Mesodermal cell (in vitro differentiated cells): ENCODE measurements around the gene ZNF575.

ENCODE experiments used
- H3K27ac ChIP-seq: 2 replicates; pipeline ENCODE4 v1.7.0; 2013; ENCODE audit warnings: mild to moderate bottlenecking, low read depth, low read length, moderate library complexity; ENCODE audit not compliant: severe bottlenecking
- H3K36me3 ChIP-seq: 2 replicates; pipeline ENCODE4 v1.7.1; 2013; ENCODE audit warnings: mild to moderate bottlenecking, low read length, moderate library complexity; ENCODE audit not compliant: control insufficient read depth, insufficient read depth
- H3K4me1 ChIP-seq: one replicate; pipeline ENCODE4 v1.7.1; 2013; ENCODE audit warnings: mild to moderate bottlenecking, low read length; ENCODE audit not compliant: insufficient read depth, control insufficient read depth, poor library complexity, severe bottlenecking
- H3K4me3 ChIP-seq: 2 replicates; pipeline ENCODE4 v1.7.0; 2013; ENCODE audit warnings: low read length, control low read depth, mild to moderate bottlenecking; ENCODE audit not compliant: insufficient read depth, poor library complexity, severe bottlenecking; ENCODE audit errors: extremely low read depth
- H3K9me3 ChIP-seq: 2 replicates; pipeline ENCODE4 v1.7.1; 2013; ENCODE audit warnings: mild to moderate bottlenecking, low read length, moderate library complexity; ENCODE audit not compliant: control insufficient read depth
- WGBS, 2 experiments: methylation state at CpG; one replicate each; pipeline ENCODE4 v1.1.5; 2013; ENCODE audit warnings: missing lambda C conversion rate in 2 of 2; ENCODE audit not compliant: insufficient coverage in 2 of 2; 5-methylcytosine and 5-hydroxymethylcytosine counted together

The ZNF575 gene

DNA sequence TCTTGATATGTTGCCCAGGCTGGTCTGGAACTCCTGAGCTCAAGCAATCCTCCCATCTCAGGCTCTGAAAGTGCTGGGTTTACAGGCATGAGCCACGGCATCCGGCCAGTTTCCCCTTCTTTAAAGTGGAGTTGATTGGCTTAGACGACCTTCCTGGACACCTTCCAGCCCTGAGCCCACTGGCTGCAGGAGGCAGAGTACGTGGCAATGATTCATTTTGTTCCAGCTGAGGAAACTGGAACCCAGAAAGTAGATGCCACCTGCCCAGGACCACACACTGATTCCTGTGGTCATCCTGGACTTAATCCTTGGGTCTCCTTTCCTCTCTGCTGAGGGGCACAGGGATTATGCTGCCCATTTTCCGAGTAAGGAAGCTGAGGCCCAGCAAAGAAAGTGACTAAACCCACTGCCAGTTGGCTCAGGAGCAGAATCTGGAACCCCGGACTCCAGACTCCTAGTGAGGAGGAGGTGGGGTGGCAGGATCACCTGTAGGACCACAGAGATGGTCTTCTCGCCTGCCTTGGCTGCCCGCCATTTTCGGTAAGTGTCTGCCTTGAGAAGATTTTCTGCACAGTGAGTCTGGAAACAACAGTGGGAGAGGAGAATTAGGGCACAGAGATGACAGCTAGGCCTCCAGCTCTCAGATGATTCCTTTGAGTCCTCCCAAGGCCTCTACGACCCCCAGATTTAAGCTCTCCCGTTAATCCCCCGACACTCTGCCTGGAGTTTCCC, 41.6 kb downstream of the ZNF575 start:
- peaks cover 7% of the 10 kb centered on the region for H3K4me1 ChIP-seq
- H3K9me3 ChIP-seq: no peaks in the 10 kb centered on the region
- peak overlapping the region; percentile 90 for H3K4me3 ChIP-seq
- peak overlapping the region; percentile 77 for H3K27ac ChIP-seq
- peaks cover 9% of the 10 kb centered on the region for H3K36me3 ChIP-seq
- WGBS, 2 experiments: 65 to 66% methylated on average over 10 to 12 of the region's 12 CpGs

DNA sequence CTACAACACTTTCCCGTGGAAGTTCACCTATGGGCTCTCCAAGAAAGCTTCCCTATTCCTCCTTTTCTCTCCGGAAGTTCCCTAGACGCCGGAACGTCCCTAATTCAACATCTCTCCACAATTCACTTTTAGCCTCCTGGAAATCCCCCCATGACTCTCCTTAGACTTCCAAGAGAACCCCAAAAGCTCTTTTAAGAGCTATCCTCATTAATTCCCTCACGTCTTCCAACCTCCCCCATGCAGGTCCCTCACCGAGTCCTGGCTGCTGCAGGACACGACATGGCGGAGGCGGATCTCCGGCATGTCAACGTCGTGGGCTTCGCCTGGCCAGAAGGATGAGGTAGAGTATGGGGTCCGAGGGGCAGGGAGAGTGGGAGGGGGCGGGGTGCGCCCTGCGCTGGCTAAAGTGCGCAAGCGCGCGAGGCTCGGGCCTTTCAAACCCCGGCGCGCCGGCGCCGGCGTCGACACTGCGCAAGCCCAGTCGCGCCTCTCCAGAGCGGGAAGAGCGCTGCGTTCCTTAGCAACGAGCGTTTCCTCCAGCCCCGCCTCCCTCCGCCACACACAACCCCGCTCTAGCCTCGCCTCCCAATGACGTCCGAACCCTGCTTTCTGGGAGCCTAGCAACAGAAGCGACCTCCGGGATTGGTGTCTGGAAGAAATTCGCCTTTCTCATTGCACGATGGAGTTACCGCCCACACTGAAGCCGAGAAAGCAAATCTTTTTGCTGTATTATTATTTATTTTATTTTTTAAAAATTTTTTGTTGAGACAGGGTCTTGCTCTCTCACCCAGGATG, 42.4 kb downstream of the ZNF575 start, which contains the start of the genes PINLYP and XRCC1:
TSS of gene PINLYP (plus strand) at position 646 of the 795 bp plus-strand sequence. CDS start 1,391 bp downstream, outside the sequence.
TSS of gene XRCC1 (minus strand) at position 372 of the 795 bp plus-strand sequence. CDS start at position 303, 69 bp downstream.
- H3K4me3 ChIP-seq: peak within 1 kb of the TSS; percentile 90
- 1% methylated on average over 34 to 36 of the region's 51 CpGs for WGBS, 2 experiments
- H3K27ac ChIP-seq: peak within 1 kb of the TSS; percentile 77
- peaks cover 9% of the 10 kb centered on the region for H3K36me3 ChIP-seq
- H3K4me1 ChIP-seq: peaks cover 7% of the 10 kb centered on the region
- no peaks in the 10 kb centered on the region for H3K9me3 ChIP-seq

DNA sequence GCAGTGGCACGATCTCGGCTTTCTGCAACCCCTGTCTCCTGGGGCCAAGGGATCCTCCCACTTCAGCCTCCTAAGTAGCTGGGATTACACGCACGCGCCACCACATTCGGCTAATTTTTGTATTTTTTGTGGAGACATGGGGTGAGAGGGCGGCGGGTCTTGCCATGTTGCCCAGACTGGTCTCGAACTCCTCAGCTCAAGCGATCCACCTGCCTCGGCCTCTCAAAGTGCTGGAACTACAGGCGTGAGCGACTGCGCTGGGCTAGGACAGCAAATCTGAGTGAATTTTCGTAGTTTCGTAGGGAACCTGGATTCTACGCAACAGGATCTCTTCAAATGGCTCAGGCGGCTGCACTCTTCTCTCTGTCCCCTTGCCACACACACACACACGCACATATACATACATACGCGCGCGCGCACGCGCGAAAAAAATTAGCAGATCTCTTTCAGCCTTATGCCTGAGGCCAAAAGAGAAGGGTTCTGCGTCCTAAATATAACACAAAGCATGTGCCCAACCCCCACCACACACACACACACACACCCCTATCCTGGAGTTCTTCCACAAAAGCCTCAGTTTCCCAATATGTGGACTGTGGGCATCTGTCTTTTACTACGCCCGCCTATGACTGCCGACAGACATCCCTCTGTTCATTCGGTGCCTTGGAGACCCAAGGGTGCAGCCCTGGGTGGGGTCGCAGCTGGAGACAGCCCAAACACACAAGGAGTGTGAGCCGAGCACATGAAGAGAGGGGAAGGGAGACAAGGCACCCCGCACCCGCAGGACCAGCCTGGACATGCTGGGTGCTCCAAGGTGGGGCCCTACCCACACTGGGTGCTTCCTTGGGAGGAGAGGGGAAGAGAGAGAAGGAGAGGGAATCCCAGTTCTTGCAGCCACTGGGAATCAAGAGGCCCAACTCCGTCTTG, 43.2 kb downstream of the ZNF575 start:
- Histone ChIP-seq H3K4me3 (peak overlapping the region; percentile 90), H3K4me1 (peaks cover 7% of the 10 kb centered on the region), H3K9me3 (no peaks in the 10 kb centered on the region), H3K36me3 (peaks cover 6% of the 10 kb centered on the region), H3K27ac (peak overlapping the region; percentile 75)
- 90% methylated on average over 27 to 32 of the region's 37 CpGs for WGBS, 2 experiments

DNA sequence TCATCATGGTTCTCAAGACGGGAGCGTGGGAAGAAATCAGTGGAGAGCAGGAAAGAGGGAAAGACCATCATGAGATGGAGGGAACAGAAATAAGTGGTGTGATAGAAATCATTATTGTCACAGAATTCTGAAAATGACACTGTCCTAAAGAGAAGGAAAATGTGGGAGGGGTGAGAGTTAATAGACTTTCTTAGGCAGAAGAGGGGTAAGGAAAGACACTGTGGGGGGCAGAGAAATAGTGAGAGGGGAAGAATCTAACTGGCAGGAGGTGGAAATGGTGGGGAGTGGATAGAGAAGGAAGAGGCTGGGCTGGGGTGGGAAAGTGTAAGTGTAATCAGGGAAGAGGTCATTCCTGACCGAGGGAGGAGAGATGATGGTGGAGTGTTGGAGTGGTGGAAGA, 45.8 kb downstream of the ZNF575 start:
- 92 to 100% methylated on average over 3 of the region's 3 CpGs for WGBS, 2 experiments
- peaks cover 3% of the 10 kb centered on the region for H3K36me3 ChIP-seq
- H3K4me3 ChIP-seq: no peak overlapping the region
- H3K9me3 ChIP-seq: no peaks in the 10 kb centered on the region
- H3K4me1 ChIP-seq: peaks cover 7% of the 10 kb centered on the region
- H3K27ac ChIP-seq: no peak overlapping the region

DNA sequence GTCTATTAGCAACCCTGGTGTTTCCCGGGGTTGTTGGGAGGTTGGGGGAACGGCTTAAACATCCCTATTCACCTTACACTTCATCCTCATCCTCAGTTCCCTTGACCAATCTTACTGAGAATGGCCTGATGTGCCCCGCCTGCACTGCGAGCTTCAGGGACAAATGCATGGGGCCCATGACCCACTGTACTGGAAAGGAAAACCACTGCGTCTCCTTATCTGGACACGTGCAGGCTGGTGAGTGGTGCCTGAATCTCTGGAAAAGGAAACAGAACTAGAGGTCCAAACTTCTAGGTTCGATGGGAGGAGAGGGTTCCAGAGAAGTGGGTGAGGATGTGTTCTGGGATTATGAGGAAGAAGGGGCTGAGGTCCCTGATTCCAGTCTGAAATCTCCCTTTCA, 48.5 kb downstream of the ZNF575 start:
- Histone ChIP-seq H3K4me3 (no peak overlapping the region), H3K27ac (no peak overlapping the region), H3K4me1 (no peaks in the 10 kb centered on the region), H3K36me3 (peaks cover 4% of the 10 kb centered on the region), H3K9me3 (no peaks in the 10 kb centered on the region)
- 47 to 76% methylated on average over 3 to 5 of the region's 7 CpGs for WGBS, 2 experiments

DNA sequence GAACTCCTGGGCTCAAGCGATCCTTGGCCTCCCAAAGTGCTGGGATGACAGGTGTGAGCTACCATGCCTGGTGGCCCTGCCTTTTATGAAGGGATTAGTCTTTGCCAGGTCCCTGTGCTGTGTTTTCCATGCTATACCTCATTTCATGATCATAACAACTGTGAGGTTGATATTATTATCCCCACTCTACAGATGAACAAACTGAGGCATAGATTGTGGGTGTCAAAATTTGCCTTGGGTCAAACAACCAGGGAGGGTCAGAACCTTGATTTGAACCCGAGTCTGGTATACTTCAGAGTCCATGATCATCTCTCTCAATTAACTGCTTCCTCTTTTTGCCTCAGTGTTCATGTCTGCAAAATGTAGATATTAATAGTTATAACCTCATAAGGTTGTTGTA, 49.5 kb downstream of the ZNF575 start:
- Histone ChIP-seq H3K4me1 (no peaks in the 10 kb centered on the region), H3K9me3 (no peaks in the 10 kb centered on the region), H3K36me3 (peaks cover 12% of the 10 kb centered on the region), H3K4me3 (no peak overlapping the region), H3K27ac (no peak overlapping the region)
- 100% methylated on average over 1 of the region's 2 CpGs for WGBS, 2 experiments

DNA sequence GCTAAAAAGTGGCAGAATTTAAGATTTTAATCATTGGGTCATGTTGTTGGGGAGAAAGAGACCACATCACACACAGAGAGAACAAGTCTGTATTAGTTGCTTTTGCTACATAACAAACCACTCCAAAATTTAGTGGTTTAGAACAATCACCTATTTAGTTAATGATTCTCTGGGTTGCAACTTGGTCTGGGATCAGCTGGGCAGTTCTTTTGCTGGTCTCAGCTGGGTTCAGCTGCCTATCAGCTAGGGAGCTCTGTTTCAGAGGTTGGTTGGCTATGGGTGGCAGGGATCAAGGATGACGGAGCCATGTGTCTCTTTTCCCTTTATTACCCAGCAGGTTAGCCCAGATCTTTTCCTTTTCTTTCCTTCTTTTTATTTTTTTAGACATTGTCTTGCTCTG, 51.5 kb downstream of the ZNF575 start:
- H3K9me3 ChIP-seq: no peaks in the 10 kb centered on the region
- no peak overlapping the region for H3K27ac ChIP-seq
- H3K4me3 ChIP-seq: no peak overlapping the region
- peaks cover 21% of the 10 kb centered on the region for H3K36me3 ChIP-seq
- H3K4me1 ChIP-seq: no peaks in the 10 kb centered on the region
- 100% methylated on average over 1 of the region's 1 CpG for WGBS, 2 experiments
